Fibroblast of mammary gland (primary cell): Measurements from ENCODE around the gene ZDHHC7.

ENCODE experiments used
- DNase-seq: peaks from one replicate; pipeline ENCODE4 v3.0.0-alpha.2; 2010; ENCODE audit warnings: low read depth
- H3K4me3 ChIP-seq: 2 replicates; pipeline ENCODE4 v1.5.1; 2011; ENCODE audit warnings: low read depth, mild to moderate bottlenecking, low read length, moderate library complexity; ENCODE audit not compliant: control insufficient read depth
- CTCF ChIP-seq: conservative IDR thresholded peaks from 2 replicates; pipeline ENCODE4 v1.5.1; 2011; ENCODE audit warnings: low read depth, low read length, inconsistent platforms; ENCODE audit not compliant: control insufficient read depth, insufficient read depth

The ZDHHC7 gene

DNA sequence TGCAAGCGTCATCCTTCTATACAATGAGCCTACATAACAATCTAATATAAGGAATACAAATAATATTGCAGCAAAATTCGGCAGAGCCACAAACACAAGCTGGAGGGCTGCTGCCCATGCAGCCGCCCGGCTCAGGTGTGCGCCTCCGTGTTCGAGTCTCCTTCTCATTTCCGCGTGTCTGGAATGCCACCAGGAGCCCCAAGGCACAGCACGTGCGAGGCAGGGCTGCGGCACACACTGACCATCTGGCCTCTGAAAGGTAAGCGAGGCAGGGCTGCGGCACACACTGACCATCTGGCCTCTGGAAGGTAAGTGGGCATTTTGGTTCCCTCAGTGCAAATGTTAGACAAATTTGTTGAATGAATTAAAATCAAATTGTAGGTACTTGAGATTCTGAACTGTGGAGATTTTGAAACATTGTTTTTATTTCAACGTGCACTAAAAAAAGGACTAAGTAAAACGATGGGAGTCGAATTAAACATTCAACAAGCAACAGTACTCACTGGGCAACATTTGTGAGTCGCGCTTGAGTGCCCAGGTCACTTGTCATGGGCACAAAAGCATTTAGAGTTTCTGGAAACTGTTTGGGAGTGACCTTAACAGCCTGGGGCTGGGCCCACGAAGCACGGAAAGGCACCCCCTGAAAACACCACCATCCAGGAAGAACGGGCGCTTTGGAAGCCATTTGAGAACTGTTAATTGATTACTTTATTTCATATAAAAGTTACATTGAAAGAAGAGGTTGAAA, 37.4 kb downstream of the ZDHHC7 start:
- no peak for DNase-seq
- TF ChIP-seq CTCF, result no peak
- H3K4me3 ChIP-seq, result no peak overlapping the region

GRCh38 chr16:84973236-84973635, 38.1 kb downstream of the ZDHHC7 start:
- TF ChIP-seq CTCF, result no peak
- H3K4me3 ChIP-seq, result no peak overlapping the region
- no peak for DNase-seq

DNA sequence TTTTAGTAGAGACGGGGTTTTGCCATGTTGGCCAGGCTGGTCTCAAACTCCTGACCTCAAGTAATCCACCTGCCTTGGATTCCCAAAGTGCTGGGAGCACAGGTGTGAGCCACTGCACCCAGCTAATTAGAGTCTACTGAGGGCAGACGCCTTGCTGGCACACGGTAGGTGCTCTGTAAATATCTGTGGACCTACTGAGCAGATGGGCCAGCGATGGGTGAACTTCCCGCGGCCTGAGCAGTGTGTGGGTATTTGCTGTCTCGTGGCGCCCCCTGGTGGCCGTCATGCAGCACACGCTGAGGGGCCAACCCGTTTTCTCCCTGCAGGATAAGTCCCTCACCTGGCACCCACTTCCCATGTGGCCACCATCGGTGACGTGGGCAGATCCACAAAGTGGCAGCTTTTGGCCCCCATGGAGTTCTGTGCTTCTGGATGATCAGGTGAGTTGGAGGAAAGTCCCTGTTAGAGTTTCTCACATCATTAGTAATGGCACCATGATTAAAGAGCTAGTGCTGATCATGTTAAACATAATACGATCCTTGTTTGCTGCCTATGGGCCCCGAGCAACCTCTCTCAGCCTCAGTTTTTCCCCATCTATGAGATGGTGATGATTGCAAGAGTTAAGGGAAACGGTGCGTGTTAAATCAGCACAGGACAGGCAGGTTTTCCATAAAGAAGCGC, 40.7 kb downstream of the ZDHHC7 start:
- no peak overlapping the region for H3K4me3 ChIP-seq
- TF ChIP-seq CTCF, result peak; percentile 78
- DNase-seq, result peak; percentile 65

DNA sequence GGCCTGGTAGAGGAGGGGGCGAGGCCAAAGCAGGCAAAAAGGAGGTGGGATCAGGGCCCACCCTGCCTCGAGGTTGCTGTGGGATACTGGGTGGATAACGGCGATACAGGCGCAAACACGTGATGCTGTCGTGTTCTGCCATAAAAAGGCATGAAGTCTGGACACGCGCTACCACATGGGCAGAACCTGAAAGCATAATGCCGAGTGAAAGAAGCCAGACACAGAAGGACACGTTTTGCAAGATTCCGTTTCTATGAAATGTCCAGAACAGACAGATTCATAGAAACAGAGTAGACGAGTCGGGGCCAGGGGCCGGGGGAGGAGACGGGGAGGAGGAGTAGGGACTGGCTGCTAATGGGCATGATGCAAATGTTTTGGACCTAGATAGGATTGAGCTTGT, 43.5 kb downstream of the ZDHHC7 start:
- no peak for DNase-seq
- no peak for TF ChIP-seq CTCF
- no peak overlapping the region for H3K4me3 ChIP-seq

DNA sequence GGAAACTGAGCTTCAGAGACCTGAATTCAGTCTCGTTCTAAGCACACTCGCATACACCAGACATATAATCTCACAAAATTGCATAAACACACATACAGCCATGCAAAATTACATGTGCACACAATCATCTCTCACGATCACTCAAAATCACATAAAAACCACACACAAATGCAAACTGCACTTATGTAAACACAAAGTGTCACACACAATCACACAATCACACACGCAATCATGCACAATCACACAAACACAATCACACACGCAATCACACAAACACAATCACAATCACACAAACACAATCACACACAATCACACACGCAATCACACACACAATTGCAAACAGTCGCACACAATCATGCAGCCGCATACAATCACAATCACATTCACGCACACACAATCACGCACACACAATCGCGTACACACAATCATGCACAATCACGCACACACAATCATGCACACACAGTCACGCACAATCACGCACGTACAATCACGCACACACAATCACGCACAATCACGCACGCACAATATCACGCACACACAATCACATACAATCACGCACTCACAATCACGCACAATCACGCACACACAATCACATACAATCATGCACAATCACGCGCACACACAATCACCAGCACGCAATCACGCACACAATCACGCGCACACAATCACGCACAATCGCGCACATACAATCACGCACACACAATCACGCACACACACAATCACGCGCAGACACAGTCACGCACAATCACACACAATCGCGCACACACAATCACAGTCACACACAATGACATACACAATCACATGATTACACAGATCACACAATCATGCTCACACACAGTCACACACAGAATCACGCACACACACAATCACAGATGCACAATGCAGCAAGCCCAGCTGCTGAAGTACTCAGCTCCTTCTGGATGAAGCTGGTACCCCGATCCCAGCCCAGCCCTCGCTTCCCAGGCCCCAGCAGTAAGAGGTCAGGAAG, 45.6 kb downstream of the ZDHHC7 start:
- TF ChIP-seq CTCF, result no peak
- no peak for DNase-seq
- H3K4me3 ChIP-seq, result no peak overlapping the region

DNA sequence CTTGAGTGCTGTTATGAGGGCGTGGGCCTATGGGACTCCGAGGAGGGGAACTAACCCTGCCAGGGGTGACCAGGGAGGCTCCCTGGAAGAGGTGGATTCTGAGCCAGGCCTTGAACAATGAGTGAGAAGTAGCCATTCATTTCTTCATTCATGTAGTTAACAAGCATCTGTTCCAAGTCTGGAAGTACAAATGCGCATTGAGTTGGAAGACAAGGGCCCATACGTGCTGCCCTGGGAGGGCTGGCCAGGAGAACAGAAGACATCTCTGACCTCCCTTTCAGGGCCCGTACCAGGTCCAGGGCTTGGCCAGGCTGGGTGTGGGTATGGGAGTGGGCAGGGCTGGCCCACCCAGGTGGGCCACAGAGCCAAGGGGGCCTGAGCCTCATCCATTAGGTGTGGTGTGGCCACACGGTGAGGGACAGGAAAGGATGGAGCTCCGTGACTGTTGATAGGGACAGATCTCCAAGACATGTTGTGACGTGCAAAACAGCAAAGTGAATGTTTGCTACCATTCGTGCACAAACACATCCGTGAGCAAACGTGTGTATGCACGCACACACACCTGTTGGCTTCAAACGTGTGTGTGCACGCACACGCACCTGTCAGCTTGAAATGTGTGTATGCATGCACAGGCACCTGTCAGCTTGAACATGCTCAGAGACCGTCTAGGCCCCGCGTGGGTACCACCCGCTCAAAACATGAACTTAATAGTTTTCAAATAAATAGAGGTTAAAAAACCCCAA, 46.8 kb downstream of the ZDHHC7 start:
- DNase-seq, result no peak
- no peak for TF ChIP-seq CTCF
- H3K4me3 ChIP-seq, result no peak overlapping the region
